SJCRH30 (cell line): ENCODE data around the gene MYO5A. TPM values are rescaled to one million over a fixed set of nuclear protein-coding genes. Genes with fewer than 3 reads are reported as not detected.

Experiments
- DNase-seq, 2 experiments: peaks; one replicate each; pipeline ENCODE4 v3.0.0-alpha.2; 2015 to 2020
- H3K27ac ChIP-seq: fragments of 250-450 bp; sonication (Bioruptor Pico); 2 replicates; pipeline ENCODE4 v1.5.1; 2020; ENCODE audit warnings: mild to moderate bottlenecking, moderate library complexity
- H3K27me3 ChIP-seq: fragments of 250-450 bp; sonication (Bioruptor Pico); 2 replicates; pipeline ENCODE4 v1.5.1; 2020; ENCODE audit warnings: mild to moderate bottlenecking, moderate library complexity
- H3K36me3 ChIP-seq: fragments of 250-450 bp; sonication (Bioruptor Pico); 2 replicates; pipeline ENCODE4 v1.5.1; 2020; ENCODE audit warnings: mild to moderate bottlenecking, moderate library complexity
- H3K4me1 ChIP-seq: fragments of 250-450 bp; sonication (Bioruptor Pico); 2 replicates; pipeline ENCODE4 v1.5.1; 2020; ENCODE audit warnings: mild to moderate bottlenecking, moderate library complexity
- H3K4me3 ChIP-seq: fragments of 250-450 bp; sonication (Bioruptor Pico); 2 replicates; pipeline ENCODE4 v1.5.1; 2020; ENCODE audit warnings: mild to moderate bottlenecking, moderate library complexity
- H3K9me3 ChIP-seq: fragments of 250-450 bp; sonication (Bioruptor Pico); replicated peaks from 2 replicates; pipeline ENCODE4 v1.5.1; 2020; ENCODE audit warnings: mild to moderate bottlenecking, moderate library complexity
- total RNA-seq: library from RNA; depleted of rRNA; stranded (reverse); fragments of >200 nt; shearing (Covaris generic); gene quantifications from 2 replicates; pipeline ENCODE4 v1.2.3, GENCODE V29; 2014

Gene MYO5A
- total RNA-seq, 1 experiment from 2014 or later = 15.2 TPM

GRCh38 chr15:52378746-52379394 lies 149.8 kb downstream of the MYO5A start:
- H3K36me3 ChIP-seq = no peaks in the 10 kb centered on the region
- H3K9me3 ChIP-seq = no peaks in the 10 kb centered on the region
- H3K27me3 ChIP-seq = no peaks in the 10 kb centered on the region
- no peaks in the 10 kb centered on the region for H3K4me1 ChIP-seq
- no peak for DNase-seq
- H3K4me3 ChIP-seq = no peak overlapping the region
- no peak overlapping the region for H3K27ac ChIP-seq

- Histone ChIP-seq H3K9me3 (no peaks in the 10 kb centered on the region), H3K27me3 (no peaks in the 10 kb centered on the region), H3K27ac (no peak overlapping the region), H3K4me3 (no peak overlapping the region), H3K36me3 (no peaks in the 10 kb centered on the region), H3K4me1 (no peaks in the 10 kb centered on the region)
- DNase-seq = no peak
Measured at GRCh38 chr15:52370010-52370409, 158.7 kb downstream of the MYO5A start.

GRCh38 chr15:52369455-52369854 lies 159.2 kb downstream of the MYO5A start:
- Histone ChIP-seq H3K27me3 (no peaks in the 10 kb centered on the region), H3K4me3 (no peak overlapping the region), H3K9me3 (no peaks in the 10 kb centered on the region), H3K36me3 (no peaks in the 10 kb centered on the region), H3K4me1 (no peaks in the 10 kb centered on the region), H3K27ac (no peak overlapping the region)
- no peak for DNase-seq

- Histone ChIP-seq H3K27ac (no peak overlapping the region), H3K27me3 (no peaks in the 10 kb centered on the region), H3K4me1 (no peaks in the 10 kb centered on the region), H3K36me3 (no peaks in the 10 kb centered on the region), H3K9me3 (no peaks in the 10 kb centered on the region), H3K4me3 (no peak overlapping the region)
- no peak for DNase-seq
Measured at GRCh38 chr15:52369030-52369429, 159.7 kb downstream of the MYO5A start.

- no peaks in the 10 kb centered on the region for H3K4me1 ChIP-seq
- no peak for DNase-seq
- H3K36me3 ChIP-seq = no peaks in the 10 kb centered on the region; the same call in 1 of the 2 replicates
- no peak overlapping the region for H3K4me3 ChIP-seq
- H3K27me3 ChIP-seq = no peaks in the 10 kb centered on the region
- H3K27ac ChIP-seq = no peak overlapping the region
- H3K9me3 ChIP-seq = no peaks in the 10 kb centered on the region
Measured at GRCh38 chr15:52368402-52368801, 160.3 kb downstream of the MYO5A start.

GRCh38 chr15:52362497-52362896 lies 166.2 kb downstream of the MYO5A start:
- Histone ChIP-seq H3K4me1 (no peaks in the 10 kb centered on the region; the same call in 1 of the 2 replicates), H3K9me3 (no peaks in the 10 kb centered on the region), H3K36me3 (no peaks in the 10 kb centered on the region; the same call in 1 of the 2 replicates), H3K4me3 (no peak overlapping the region), H3K27me3 (no peaks in the 10 kb centered on the region), H3K27ac (no peak overlapping the region)
- no peak for DNase-seq

GRCh38 chr15:52361975-52362494 lies 166.6 kb downstream of the MYO5A start:
- Histone ChIP-seq H3K4me3 (no peak overlapping the region), H3K27me3 (no peaks in the 10 kb centered on the region), H3K4me1 (no peaks in the 10 kb centered on the region; the same call in 1 of the 2 replicates), H3K9me3 (no peaks in the 10 kb centered on the region), H3K36me3 (no peaks in the 10 kb centered on the region; the same call in 1 of the 2 replicates), H3K27ac (no peak overlapping the region)
- DNase-seq = no peak

- Histone ChIP-seq H3K9me3 (no peaks in the 10 kb centered on the region), H3K27ac (no peak overlapping the region), H3K36me3 (no peaks in the 10 kb centered on the region; the same call in 1 of the 2 replicates), H3K4me1 (no peaks in the 10 kb centered on the region; the same call in 1 of the 2 replicates), H3K4me3 (no peak overlapping the region), H3K27me3 (no peaks in the 10 kb centered on the region)
- DNase-seq = no peak
Measured at GRCh38 chr15:52361494-52361893, 167.2 kb downstream of the MYO5A start.

GRCh38 chr15:52360229-52361203 lies 168.2 kb downstream of the MYO5A start:
- Histone ChIP-seq H3K4me3 (no peak overlapping the region), H3K4me1 (no peaks in the 10 kb centered on the region; the same call in 1 of the 2 replicates), H3K27me3 (no peaks in the 10 kb centered on the region), H3K9me3 (no peaks in the 10 kb centered on the region), H3K36me3 (no peaks in the 10 kb centered on the region; the same call in 1 of the 2 replicates), H3K27ac (no peak overlapping the region)
- DNase-seq = peak; percentile 19 to 74

- Histone ChIP-seq H3K4me3 (no peak overlapping the region), H3K4me1 (no peaks in the 10 kb centered on the region; the same call in 1 of the 2 replicates), H3K27me3 (no peaks in the 10 kb centered on the region), H3K36me3 (no peaks in the 10 kb centered on the region; the same call in 1 of the 2 replicates), H3K27ac (no peak overlapping the region), H3K9me3 (no peaks in the 10 kb centered on the region)
- no peak for DNase-seq
Measured at GRCh38 chr15:52359722-52360121, 169.0 kb downstream of the MYO5A start.

GRCh38 chr15:52357949-52358348 lies 170.7 kb downstream of the MYO5A start:
- Histone ChIP-seq H3K36me3 (no peaks in the 10 kb centered on the region; the same call in 1 of the 2 replicates), H3K4me1 (no peaks in the 10 kb centered on the region; the same call in 1 of the 2 replicates), H3K4me3 (no peak overlapping the region), H3K27me3 (no peaks in the 10 kb centered on the region), H3K27ac (no peak overlapping the region), H3K9me3 (no peaks in the 10 kb centered on the region)
- no peak for DNase-seq

- peaks cover 5% of the 10 kb centered on the region for H3K4me1 ChIP-seq
- no peaks in the 10 kb centered on the region for H3K27me3 ChIP-seq
- no peaks in the 10 kb centered on the region for H3K36me3 ChIP-seq
- DNase-seq = no peak
- H3K4me3 ChIP-seq = no peak overlapping the region
- no peak overlapping the region for H3K27ac ChIP-seq
- H3K9me3 ChIP-seq = no peaks in the 10 kb centered on the region
Measured at GRCh38 chr15:52352086-52352485, 176.6 kb downstream of the MYO5A start.

- Histone ChIP-seq H3K36me3 (no peaks in the 10 kb centered on the region), H3K27ac (no peak overlapping the region), H3K4me1 (peaks cover 7% of the 10 kb centered on the region), H3K27me3 (no peaks in the 10 kb centered on the region), H3K9me3 (no peaks in the 10 kb centered on the region), H3K4me3 (no peak overlapping the region)
- no peak for DNase-seq
Measured at GRCh38 chr15:52351206-52351908, 177.3 kb downstream of the MYO5A start.

- Histone ChIP-seq H3K27me3 (no peaks in the 10 kb centered on the region), H3K4me1 (peaks cover 7% of the 10 kb centered on the region), H3K4me3 (no peak overlapping the region), H3K9me3 (no peaks in the 10 kb centered on the region), H3K36me3 (no peaks in the 10 kb centered on the region), H3K27ac (no peak overlapping the region)
- no peak for DNase-seq
Measured at GRCh38 chr15:52350423-52350822, 178.3 kb downstream of the MYO5A start.
